DMS153 (cell line): Measurements from ENCODE around the gene TDG.
"Not testable (repeated sequence)": the region's sequence is repeated elsewhere in the genome, so short reads cannot be mapped to it uniquely, and the experiment has no call there.

Experiments
- DNase-seq: peaks from one replicate; lab custom pipeline; 2025; lab: John Stamatoyannopoulos, UW

Gene TDG

DNA sequence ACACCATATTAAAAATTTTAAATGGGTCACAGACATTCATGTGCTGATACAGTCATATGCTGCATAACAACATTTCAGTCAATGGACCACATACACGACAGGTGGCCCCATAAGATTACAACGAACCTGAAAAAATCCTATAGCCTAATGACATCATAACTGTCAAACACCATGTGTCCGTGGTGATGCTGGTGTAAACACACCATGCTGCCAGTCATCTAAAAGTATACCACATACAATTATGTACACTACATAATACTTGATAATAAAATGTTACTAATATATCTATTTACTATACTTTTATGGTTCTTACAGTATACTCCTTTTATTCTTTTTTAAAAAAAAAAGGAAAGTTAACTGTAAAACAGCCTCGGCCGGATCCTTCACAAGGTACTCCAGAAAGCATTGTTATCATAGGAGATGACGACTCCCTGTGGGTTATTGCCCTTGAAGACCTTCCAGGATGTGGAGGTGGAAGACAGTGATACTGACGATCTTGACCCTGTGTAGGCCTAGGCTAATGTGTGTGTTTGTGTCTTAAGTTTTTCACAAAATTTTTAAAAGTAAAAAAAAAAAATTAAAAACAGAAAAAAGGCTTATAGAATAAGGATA lies 5.0 kb upstream of the TDG start:
- no peak for DNase-seq

GRCh38 chr12:103962493-103962892 lies 3.2 kb upstream of the TDG start:
- no peak for DNase-seq

DNA sequence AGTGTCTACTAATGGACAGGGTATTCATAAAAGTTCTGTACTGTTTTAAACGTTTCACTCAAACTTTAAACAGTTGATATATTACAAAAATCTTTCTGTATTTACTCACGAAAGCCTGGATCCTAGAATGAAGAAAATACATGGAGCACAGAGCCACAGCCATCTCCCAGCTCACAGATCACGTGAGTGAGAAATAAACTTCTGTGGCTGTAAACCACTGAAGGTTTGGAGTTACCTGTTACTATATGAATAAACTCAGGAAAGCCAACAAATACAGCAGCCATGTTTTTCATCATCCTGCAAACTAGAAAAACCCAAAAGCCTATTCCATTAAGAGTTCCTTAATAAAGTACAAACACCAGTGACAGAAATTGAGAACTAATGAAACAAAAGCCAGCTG lies 867 bp upstream of the TDG start:
- no peak for DNase-seq

- no peak for DNase-seq
Measured at GRCh38 chr12:103965255-103965589, 450 bp upstream of the TDG start.

DNA sequence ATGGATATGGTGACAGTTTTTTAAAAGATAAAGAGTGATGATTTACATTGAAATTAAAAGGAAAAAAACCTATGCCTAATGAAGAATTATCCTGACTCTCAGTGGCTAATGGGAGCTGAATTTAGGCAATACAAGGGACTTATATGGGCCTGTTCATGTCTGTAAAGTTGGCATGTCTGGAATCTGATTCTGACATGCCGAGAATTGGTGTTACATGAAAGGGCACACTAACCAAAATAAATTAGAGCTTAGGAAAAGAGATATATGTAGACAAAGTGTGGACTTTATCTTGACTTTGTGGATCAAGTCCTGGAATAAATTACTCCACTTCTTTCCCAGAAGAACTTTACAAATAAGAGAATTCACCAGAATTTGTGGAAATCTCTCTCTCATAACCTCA lies 1.1 kb downstream of the TDG start:
- no peak for DNase-seq

DNA sequence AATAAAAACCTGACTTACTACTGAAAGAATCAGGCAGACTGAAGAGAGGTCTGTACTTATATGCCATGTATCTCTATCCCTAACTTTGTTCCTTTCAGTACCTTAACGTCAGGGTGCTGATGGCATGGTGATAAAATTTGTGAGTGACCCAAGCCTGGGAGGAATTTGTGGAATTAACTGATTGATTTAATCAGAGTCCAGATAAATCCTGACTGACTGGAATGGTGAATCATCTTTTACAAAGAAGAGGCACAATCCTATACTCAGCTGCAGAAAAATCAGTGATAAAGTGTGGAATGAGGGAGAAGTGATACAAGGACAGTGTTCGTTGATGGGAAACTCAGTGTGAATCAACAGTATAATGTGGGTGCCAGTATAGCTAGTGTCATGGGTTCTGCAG lies 3.7 kb downstream of the TDG start:
- no peak for DNase-seq

- DNase-seq: no peak
Measured at GRCh38 chr12:103973909-103974308, 8.2 kb downstream of the TDG start.

- no peak for DNase-seq
Measured at GRCh38 chr12:103975368-103975767, 9.7 kb downstream of the TDG start.

GRCh38 chr12:103978384-103978982 lies 12.8 kb downstream of the TDG start:
- DNase-seq: no peak

DNA sequence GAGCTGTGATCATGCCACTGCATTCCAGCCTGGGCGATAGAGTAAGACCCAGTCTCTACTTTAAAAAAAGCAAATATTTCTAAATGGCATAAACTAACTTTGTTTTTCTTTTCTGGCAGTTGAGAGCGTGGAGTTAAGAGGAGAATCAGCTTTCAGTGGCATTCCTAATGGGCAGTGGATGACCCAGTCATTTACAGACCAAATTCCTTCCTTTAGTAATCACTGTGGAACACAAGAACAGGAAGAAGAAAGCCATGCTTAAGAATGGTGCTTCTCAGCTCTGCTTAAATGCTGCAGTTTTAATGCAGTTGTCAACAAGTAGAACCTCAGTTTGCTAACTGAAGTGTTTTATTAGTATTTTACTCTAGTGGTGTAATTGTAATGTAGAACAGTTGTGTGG lies 21.2 kb downstream of the TDG start:
- no peak for DNase-seq

- DNase-seq: peak; percentile 4
Measured at GRCh38 chr12:103994235-103994634, 28.6 kb downstream of the TDG start.

GRCh38 chr12:103996595-103996994 lies 30.9 kb downstream of the TDG start:
- DNase-seq: no peak

- no peak for DNase-seq
Measured at GRCh38 chr12:103997286-103997900, 31.7 kb downstream of the TDG start.

- DNase-seq: no peak
Measured at GRCh38 chr12:103998976-103999375, 33.3 kb downstream of the TDG start.

GRCh38 chr12:104000807-104001434 lies 35.2 kb downstream of the TDG start:
- DNase-seq: no peak

DNA sequence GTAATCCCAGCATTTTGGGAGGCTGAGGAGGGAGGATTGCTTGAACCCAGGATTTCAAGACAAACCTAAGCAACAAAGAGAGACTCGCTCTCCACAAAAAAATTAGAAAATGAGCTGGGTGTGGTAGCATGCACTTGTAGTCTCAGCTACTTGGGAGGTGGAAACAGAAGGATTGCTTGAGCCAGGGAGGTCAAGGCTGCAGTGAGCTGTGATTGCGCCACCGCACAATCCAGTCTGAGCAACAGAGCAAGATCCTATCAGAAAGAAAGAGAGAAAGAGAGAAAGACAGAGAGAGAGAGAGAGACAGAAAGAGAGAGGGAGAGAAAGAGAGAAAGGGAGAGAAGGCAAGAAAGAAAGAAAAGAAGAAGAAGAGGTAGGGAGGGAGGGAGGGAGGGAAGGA lies 37.0 kb downstream of the TDG start:
- DNase-seq: no peak

- no peak for DNase-seq
Measured at GRCh38 chr12:104003596-104003995, 37.9 kb downstream of the TDG start.

DNA sequence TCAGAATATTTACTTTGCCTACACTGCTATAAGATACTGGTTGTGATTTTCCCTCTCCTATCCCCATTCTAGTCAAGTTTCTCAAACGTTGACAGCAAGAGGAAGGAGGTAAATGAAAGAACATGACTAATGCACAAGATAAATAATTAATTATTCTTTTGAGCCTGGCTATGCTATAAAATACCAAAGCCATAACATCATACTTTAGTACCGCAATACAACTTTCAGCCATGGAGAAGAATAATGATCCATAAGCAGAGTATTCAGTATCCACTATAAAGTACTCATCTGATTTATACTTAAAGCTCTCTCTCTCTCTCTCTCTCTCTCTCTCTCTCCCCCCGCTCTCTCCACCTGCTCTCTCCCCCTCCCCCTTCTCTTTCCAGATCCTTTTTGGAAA lies 41.3 kb downstream of the TDG start:
- DNase-seq: no peak

DNA sequence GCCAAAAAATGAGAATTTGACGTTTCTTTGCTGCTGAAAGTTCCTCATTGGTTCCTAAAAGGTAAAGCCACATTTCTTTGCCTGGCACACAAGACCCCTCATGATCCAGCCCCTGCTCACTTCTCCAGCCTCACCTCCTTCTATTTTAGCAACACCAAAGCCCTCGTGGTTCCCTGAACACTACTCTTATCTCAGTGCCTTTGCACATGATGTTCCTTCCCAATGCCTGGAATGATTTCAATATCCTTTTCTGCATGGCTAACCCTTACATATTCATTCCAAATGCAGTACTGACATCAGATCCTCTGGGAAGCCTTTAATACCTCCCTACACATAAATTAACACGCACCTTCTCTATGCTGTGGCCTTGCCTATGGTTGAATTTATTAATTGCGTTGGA lies 44.4 kb downstream of the TDG start:
- no peak for DNase-seq

DNA sequence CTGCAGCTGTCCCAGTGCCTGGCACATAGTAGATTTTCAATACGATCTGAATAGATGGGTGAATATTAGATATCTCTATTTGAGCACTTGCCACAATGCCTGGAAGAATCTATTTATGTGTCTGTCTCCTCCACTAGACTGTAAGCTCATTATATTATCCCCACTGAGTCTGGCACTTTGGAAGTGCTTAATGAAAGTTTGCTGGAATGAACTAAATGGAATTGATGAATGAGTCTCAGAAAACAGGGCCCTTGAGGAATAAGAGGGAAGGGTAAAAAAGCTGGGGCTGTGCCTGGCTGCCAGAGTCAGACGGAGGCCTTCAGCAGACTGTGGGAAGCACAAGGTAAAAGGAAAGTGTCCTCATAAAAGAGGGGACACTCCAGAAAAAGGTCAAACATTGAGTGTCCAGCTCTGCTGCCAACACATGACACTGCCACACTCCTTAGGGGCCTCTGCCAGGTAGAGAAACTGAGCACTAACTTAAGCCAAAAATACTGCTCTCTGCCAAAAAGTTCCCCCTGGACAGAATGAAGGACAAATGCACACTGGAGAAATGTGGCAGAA lies 45.0 kb downstream of the TDG start:
- no peak for DNase-seq

- no peak for DNase-seq
Measured at GRCh38 chr12:104011253-104011652, 45.6 kb downstream of the TDG start.

- DNase-seq: no peak
Measured at GRCh38 chr12:104012331-104012730, 46.7 kb downstream of the TDG start.

DNA sequence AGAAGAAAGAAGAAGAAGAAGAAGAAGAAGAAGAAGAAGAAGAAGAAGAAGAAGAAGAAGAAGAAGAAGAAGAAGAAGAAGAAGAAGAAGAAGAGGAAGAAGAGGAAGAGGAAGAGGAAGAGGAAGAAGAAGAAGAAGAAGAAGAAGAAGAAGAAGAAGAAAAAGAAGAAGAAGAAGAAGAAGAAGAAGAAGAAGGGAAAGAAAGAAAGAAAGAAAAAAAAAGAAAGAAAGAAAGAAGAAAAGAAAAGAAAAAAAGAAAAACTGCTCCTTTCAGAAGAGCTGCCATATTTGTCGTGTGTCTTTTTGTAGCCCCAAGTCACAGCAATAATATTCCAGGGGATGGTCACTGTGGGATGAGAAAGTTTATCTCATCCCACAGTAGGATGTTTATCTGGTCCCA lies 56.2 kb downstream of the TDG start:
- not testable (repeated sequence) for DNase-seq
